Fibroblast of gingiva (primary cell): ENCODE data around the gene ARRDC1.
"Not testable (repeated sequence)": the region's sequence is repeated elsewhere in the genome, so short reads cannot be mapped to it uniquely, and the experiment has no call there.

Experiments used
- DNase-seq: peaks from one replicate; pipeline ENCODE4 v3.0.0-alpha.2; 2011; ENCODE audit warnings: low read depth

Gene ARRDC1

DNA sequence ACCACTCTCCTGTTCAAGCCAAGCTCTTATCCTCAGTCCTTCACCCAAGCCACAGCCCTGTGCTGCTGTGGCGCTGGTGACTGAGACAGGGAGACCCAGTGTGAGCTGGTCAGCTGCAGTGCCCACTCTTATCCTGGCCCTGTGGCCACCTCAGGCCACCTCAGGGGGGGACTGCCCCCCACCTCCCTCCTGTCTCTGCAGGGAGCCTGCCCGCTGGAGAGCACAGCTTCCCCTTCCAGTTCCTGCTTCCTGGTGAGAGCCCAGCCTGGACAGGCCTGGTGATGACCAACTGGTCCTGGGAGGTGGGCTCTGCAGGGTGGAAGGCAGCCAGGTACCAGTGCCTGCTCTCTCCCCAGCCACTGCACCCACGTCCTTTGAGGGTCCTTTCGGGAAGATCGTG is 7.8 kb downstream of the ARRDC1 start:
- DNase-seq = no peak

DNA sequence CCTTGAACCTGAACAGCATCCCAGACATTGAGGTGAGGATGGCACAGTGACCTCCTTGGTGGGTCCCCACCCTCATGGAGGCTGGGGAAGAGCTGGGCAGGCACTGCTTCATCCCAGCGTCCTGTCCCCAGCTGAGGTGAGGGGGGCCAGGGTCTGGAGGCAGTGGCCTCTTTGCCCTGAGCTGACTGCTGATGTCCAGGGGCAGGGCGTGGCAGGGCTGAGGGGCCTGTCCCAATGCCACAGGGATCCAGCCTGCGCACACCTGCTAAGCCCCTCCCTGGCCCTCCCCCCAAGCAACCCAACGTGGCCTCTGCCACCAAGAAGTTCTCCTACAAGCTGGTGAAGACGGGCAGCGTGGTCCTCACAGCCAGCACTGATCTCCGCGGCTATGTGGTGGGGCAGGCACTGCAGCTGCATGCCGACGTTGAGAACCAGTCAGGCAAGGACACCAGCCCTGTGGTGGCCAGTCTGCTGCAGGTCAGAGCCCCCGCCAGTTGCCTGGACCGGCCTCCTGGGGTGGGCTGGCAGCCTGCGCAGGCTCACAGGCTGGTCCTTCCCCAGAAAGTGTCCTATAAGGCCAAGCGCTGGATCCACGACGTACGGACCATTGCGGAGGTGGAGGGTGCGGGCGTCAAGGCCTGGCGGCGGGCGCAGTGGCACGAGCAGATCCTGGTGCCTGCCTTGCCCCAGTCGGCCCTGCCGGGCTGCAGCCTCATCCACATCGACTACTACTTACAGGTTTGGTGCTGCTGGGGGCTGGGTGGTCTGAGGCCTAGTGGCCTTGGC is 8.4 kb downstream of the ARRDC1 start:
- DNase-seq = no peak

DNA sequence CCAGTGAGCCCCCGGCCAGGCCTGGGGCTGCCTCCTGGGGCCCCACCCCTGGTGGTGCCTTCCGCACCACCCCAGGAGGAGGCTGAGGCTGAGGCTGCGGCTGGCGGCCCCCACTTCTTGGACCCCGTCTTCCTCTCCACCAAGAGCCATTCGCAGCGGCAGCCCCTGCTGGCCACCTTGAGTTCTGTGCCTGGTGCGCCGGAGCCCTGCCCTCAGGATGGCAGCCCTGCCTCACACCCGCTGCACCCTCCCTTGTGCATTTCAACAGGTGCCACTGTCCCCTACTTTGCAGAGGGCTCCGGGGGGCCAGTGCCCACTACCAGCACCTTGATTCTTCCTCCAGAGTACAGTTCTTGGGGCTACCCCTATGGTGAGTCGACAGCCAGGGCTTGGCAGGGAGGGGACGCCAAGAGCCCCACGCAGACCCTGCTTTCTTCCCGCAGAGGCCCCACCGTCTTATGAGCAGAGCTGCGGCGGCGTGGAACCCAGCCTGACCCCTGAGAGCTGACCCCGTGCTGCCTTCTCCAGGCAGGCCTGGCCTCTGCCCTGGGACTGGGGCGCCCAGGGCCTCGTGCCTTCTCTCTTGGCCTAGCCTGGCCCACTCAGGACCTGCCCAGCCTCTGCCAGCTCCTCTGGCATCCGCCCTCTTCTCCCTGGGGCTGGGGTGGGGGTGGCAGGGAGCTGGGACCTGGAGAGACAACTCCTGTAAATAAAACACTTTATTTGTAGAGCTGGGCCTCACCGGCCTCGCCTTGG is 9.3 kb downstream of the ARRDC1 start:
- no peak for DNase-seq

DNA sequence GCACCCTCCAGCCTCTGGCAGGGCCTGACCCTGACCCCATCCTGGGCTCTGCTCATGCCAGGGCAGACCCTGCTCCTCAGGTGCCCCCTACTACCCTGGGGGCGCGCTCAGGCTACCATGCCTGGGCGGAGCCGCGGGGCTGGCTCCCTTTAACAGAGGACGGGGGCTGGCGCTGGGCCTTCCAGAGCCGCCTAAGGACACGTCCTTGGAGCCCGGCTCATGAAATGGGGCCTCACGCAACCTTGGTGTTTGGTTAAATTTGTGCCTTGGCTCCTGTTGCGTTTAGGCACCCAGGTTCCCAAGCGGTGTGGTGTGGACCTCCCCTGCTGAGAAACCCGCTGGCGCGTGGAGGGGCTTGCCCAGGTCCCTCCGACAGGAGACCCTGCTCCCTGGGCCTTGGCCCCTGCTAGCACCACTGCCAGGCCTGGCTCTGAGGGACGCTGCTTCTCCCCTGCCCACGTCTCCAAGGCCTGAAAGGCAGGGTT is 9.9 kb downstream of the ARRDC1 start:
- no peak for DNase-seq

DNA sequence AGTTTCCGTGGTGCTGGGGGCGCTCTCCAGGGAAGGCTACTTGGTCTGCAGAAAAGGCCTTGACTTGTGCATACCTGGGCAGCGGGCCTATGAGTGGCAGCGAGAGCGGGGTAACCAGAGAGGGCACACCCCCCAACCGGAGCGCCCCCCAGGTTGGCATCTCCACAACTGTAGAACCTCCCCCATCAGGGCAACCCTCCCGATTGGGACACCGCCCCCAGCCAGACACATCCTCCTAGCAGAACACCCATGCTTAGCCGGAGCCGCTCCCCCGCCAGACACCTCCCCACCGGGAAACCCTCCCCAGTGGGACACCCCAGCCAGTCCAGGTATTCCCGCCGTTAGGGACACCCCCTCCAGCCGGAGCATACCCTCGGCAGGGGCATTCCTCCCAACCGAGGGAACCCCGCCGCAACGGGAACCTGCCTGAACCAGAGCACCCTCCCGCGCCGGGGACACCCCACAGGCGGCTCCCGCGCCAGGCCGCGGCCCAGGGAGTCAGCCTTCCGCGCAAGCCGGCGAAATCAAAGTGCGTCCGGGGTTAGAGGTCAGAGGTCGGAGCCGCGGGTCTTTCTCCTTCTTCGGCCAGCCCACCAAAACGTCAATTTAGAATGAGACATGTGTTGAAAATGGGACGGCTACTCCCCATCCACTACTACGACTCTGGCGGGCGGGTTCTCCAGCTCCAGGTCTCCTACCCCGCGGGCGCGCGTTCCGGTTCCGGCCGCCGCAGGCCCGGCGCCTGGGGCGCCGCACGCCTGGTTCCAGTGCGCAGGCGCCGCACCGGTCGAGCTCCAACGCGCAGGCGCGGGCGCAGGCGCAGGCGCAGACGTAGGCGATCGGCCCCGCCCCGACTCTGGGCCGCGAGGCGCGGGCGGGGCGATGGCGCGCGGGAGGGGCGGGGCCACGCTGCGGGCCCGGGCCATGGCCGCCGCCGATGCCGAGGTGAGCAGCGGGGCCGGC is 12.9 kb downstream of the ARRDC1 start, which contains the start of gene EHMT1:
Gene EHMT1 (plus strand): TSS at position 901 of the 963 bp plus-strand sequence. CDS start 24 bp downstream, at position 925.
- DNase-seq = peak; percentile 74

DNA sequence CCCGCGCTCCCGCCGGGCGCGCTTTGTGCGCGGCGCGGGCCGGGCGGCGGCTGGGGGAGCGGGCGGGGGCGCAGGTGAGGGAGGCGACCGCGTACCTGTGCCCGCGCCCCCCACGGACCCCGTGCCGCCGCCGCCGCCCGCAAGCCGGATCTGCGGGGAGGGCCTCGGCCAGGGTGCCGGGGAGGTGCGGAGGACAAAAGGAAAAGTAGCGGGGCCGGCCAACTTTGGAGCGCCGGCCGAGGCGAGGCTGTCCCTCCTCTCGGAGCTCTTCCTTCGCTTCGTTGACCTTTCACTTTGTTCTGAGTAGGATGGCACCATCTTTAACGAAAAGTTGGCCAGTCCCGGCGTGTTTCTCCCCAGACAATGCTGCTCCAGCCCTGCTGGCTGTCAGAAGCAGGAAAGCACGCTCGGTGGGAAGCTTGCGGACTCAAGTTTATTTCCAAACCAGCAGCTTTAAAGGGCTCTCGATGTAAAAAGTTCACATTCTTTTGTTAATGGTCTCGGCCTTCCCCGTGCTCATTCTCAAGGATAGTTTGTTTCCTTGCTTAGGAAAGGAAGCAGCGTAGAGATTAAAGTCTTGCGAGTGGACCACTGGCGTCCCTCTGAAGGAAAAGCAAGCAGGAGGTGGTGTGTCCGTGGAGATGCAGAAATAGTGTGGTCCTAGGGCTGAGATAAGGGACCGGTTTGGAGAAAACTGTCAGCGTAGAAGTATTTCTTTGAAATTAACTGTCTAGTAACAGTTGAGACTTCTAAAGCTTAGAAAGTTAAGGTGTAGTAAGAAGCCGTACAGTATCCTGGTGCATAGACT is 14.0 kb downstream of the ARRDC1 start:
- DNase-seq = peak; percentile 51

DNA sequence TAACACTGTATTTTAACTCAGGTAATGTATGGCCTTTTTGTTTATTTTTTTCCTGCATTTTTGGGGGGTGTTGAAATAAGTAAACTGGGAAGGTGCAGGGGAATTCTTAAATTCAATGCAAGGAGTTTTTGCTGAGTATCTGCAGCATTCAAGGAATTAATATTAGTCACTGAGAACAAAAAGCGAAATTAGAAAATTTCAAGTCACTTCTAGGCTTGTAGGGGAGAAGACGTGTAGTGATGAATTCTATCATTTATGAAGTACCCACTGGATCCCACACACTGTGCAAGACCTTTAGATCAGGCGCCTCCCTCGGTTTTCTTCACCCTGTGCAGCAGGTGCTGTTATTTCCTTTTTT is 14.5 kb downstream of the ARRDC1 start:
- DNase-seq = no peak

DNA sequence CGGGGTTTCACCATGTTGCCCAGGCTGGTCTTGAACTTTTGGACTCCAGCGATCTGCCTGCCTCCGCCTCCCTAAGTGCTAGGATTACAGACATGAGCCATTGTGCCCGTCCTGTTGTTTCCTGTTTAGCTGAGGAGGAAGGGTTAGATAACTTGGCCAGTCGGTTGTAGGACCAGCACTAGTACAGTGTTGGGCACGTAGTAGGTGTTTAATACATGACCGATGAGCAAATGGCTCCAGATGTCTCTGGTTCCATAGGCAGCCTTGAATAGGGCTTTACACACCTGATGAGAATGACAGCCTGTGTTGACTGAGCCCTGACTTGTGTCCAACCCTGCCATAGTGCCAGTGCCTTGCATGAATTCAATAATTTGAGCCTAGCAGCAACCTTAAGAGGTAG is 15.1 kb downstream of the ARRDC1 start:
- no peak for DNase-seq

DNA sequence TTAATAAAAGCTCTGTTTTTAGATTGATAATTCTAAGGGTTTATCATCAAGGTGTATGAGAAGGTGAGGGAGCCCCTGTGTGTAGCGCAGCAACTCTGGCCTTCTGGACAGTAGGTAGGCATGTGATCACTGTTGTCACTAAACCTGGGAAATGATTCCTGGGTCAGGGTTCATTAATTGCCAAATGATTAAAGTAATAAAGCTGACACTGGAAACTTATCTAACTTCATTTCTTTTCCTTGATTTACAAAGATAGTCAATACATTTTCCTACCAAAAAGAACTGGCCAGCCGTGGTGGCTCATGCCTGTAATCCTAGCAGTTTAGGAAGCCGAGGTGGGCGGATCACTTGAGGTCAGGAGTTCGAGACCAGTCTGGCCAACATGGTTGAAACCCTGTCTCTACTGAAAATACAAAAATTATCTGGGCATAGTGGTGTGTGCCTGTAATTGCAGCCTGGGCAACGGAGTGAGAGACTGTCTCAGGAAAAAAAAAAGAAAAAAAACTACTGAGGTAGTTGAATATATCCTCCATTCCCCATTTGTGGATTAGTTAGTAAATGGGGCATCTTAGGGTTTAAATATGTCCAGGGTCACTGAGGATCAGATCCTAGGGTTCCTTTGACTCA is 15.8 kb downstream of the ARRDC1 start:
- DNase-seq = no peak

DNA sequence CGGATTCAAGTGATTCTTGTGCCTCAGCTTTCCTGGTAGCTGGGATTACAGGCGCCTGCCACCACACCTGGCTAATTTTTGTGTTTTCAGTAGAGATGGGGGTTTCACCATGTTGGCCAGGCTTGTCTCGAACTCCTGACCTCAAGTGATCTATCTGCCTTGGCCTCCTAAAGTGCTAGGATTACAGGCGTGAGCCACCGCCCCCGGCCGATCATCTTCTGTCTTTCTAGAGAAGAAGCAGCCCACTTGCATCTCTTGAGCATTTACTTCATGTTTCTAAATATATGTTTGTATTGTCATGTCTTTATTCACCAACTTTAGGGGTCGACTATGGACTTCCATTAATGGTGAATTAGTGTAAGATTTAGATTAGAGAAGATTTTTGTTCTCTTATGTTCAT is 16.7 kb downstream of the ARRDC1 start:
- DNase-seq = not testable (repeated sequence)

DNA sequence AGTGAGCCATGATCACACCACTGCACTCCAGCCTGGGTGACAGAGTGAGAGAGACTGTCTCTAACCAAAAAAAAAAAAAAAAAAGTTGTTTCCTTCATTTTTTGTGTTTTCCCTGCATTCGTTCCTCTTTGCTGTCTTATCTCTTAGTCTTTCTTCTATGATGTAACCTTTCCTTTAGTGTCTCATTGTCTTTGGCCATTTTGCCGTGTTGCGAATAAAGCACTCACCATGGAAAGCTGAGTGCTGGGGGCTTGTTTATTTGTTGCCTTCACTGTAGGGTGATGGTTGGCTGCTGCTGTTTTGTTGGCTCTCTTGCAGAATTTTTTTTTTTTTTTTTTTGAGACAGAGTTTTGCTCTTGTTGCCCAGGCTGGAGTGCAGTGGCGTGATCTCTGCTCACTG is 21.0 kb downstream of the ARRDC1 start:
- no peak for DNase-seq

DNA sequence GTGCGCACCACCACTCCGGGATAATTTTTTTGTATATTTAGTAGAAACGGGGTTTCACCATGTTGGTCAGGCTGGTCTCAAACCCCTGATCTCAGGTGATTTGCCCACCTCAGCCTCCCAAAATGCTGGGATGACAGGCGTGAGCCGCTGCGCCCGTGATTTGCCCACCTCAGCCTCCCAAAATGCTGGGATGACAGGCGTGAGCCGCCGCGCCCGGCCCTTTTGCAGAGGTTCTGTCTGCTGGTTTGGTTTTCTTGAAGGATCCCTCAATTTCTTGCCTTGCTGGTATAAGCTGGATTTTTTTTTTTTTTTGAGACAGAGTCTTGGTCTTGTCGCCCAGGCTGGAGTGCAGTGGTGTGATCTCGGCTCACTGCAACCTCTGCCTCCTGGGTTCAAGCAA is 21.9 kb downstream of the ARRDC1 start:
- DNase-seq = not testable (repeated sequence)

DNA sequence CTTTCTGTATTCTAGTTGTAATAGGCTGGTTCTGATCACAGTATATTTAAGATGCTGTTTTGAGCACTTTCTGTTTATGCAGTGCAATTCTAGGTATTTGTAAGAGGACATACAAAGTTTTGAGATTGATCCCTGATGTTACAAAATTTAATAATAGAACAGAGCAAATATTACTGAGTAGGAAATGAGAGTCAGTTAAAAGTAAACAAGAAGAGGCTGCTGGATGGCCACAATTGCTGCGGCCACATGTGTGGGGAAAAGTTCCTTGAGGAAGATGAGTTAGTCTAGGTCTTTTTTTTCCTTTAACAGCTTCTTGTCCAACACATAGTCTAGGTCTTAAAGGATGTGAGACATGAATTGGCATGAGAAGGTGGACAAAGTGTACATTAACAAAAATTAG is 24.6 kb downstream of the ARRDC1 start:
- DNase-seq = peak; percentile 56

DNA sequence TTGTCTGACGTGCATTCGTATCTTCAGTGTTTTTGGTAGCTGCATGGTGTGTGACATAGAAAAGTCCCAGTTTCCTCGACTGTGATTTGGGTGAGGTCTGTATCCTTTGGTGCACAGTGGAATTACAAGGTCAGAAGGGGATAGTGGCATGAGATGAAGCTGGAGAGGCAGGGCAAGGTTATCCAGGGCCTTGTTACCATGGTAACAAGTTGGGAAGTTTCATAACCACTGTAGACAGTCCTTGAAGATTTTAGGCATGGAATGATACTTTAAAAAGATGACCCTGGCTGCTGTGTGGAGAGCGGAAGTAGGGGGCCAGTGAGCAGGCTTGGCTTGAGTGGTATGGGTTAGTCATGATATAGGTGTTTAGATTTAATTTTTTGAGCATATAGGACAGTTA is 25.2 kb downstream of the ARRDC1 start:
- DNase-seq = peak; percentile 47

DNA sequence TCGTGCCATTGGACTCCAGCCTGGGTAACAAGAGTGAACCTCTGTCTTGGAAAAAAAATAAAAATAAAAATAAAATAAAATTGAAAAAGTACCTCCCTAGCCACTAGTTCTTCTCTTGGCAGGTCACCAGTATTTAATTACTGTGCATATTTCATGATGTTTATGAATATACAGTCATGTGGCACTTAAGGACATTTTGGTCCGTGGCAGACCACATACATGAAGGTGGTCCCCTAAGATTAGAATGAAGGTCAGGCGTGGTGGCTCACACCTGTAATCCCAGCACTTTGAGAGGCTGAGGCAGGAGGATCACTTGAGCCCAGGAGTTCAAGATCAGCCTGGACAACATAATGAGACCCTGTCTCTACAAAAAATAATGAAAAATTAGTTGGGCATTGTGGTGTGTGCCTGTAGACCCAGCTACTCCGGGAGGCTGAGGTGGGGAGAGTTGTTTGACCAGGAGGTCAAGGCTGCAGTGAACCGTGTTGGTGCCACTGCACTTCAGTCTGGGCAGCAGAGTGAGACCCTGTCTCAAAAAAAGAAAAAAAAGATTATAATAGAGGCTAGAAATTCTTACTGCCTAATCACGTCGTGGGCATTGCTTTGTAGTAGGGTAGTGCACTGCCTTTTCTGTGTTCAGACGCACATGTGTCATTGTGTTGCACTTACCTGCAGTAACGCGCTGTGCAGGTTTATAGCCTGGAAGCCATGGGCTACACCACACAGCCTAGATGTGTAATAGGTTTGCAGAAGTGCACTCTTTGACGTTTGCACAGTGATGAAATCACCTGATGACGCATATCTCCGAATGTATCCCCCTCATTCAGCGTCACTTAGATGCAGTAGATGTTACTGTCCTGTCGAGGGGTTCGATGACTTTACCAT is 26.1 kb downstream of the ARRDC1 start:
- DNase-seq = no peak

DNA sequence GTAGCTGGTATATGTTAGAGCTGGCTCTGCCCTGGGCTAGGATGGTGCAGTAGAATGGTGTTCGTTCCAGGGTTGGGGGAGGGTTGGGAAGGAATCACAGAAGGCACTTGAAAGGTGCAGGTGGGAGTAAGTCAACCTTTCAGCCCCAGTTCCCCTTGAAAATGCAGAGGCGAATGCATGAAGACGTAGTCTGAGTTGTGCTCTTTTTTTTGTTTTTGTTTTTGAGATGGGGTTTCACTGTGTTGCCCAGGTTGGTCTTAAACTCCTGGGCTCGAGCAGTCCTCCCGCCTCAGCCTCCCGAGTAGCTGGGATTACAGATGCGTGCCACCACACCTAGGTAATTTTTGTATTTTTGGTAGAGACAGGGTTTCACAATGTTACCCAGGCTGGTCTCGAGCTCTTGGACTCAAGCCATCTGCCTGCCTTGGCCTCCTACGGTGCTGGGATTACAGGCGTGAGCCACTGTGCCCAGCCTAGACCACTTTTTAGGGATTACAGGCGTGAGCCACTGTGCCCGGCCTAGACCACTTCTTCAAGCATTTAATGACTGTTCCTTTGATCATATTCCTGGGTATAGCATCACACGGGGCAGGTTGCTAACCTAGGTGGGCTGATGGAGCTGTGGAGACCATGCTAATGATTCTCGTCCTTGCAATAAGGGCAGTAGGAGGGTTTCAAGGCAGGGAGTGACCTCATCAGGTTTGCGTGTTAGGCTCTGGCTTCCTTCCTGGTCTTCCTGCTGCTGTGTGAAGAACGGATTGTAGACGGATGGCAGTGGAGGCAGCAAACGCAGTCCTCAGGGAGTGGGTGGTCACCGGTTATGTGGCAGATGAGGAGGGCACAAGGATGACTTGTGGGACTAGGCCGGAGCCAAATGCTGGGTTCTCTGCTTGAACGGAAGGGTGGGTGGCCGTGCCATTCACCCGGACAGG is 27.0 kb downstream of the ARRDC1 start:
- DNase-seq = peak; percentile 21

DNA sequence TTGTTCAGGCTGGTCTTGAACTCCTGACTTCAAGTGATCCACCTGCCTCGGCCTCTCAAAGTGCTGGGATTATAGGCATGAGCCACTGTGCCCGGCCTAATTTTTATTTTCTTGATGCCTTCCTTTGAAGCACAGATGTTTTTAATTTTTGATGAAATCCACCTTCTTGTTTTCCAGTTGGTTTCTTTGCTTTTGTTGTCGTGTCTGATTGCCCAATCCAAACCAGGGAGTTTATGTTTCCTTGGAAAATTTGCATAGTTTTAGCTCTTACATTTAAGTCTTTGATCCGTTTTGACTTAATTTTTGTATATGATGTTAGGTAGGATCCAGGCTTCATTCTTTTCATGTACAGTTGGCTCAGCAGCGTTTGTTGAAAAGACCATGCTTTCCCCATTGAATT is 28.5 kb downstream of the ARRDC1 start:
- peak; percentile 80 for DNase-seq

DNA sequence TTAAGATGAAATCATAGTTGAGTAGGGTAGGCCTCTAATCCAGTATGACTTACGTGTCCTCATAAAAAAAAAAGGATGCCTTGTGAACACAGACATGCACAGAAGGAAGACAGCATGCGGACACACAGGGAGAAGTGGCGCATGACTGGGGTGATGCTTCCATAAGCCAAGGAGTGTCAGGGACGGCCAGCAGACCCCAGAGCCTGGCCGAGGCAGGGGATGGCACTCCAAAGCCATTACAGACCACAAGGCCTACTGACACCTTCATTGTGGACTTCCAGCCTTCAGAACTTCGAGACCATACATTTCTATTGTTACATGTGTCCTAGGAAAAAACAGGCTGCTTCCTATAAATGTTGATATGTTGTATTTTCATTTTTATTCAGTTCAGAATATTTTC is 33.2 kb downstream of the ARRDC1 start:
- DNase-seq = no peak
